HT1080 (cell line): ENCODE measurements around the gene SZT2. TPM values are rescaled to one million over a fixed set of nuclear protein-coding genes. Genes with fewer than 3 reads are reported as not detected.
"Not testable (repeated sequence)": the region's sequence is repeated elsewhere in the genome, so short reads cannot be mapped to it uniquely, and the experiment has no call there.

Source experiments
- DNase-seq: peaks from one replicate; pipeline ENCODE4 v3.0.0-alpha.2; 2015; ENCODE audit warnings: low read depth
- small RNA-seq: library from RNA; depleted of rRNA; stranded (forward); fragments of <200 nt; gene quantifications from one replicate; pipeline ENCODE3, GENCODE V24; 2014
- total RNA-seq: library from RNA; depleted of rRNA; stranded (reverse); fragments of >200 nt; shearing (Covaris generic); gene quantifications from 2 replicates; pipeline ENCODE4 v1.2.3, GENCODE V29; 2014; rRNA removed

Gene SZT2
- total RNA-seq, 1 experiment from 2014 or later = 11.7 TPM

DNA sequence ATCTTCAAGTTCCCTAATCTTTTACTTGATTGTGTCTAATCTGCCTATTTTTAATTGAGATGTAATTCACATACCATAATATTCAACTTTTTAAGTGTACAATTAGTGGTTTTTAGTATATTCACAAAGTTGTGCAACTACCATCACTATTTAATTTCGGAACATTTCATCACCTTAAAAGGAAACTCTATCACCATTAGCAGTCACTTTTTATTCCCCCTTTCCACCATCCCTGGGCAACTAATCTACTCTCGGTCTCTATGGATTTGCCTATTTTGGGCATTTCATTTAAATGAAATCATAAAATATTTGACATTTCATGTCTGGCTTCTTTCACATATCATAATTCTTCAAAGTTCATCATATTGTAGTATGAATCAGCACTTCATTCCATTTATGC is 94.7 kb downstream of the SZT2 start:
- no peak for DNase-seq

DNA sequence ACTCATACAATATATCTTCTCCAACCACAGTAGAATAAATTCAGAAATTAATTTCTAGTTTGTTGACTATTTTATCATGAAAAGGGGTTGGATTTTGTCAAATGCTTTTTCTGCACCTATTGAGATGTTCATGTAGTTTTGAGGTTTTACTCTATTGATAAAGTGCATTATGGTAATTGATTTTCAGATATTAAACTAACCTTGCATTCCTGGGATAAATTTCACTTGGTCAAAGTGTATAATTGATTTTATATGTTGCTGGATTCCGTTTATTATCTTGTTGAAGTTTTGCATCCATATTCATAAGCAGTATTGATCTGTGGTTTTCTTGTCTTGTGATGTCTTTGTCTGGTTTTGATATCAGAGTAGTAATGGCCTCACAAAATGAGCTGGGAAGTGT is 98.5 kb downstream of the SZT2 start:
- DNase-seq = no peak

DNA sequence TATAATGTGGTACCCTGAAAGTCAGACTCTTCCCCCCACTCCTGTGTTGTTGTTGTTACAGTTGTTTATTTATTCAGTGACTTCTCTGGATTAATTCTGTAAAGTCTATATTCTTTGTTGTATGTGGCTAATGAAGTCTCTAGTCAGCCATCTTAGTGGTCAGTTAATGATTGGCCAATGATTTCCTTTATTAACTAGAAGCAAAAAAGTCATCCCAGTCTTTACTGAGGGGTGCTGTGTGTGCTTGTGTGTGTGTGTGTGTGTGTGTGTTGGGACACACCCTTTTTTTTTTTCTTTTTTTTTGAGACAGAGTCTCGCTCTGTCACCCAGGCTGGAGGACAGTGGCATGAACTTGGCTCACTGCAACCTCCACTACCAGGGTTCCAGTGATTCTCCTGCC is 101.4 kb downstream of the SZT2 start:
- no peak for DNase-seq

DNA sequence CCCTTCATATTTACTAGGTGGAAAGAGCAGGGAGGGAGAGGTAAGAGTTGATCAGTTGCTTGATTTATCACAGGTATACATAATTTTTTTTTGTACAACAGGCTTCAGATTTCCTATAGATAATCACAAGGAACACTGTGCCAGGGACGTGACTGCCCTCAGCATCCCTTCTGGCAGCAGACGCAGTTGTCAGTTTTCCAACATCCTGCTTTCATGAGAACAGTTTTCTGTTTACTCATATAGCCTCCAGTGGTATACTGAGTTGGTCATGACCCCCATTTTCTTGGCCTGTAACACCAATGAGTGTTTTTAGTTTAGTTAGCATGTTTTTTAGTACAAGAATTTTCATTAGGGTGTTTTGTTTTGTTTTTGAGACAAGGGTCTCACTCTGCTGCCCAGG is 103.1 kb downstream of the SZT2 start:
- no peak for DNase-seq

DNA sequence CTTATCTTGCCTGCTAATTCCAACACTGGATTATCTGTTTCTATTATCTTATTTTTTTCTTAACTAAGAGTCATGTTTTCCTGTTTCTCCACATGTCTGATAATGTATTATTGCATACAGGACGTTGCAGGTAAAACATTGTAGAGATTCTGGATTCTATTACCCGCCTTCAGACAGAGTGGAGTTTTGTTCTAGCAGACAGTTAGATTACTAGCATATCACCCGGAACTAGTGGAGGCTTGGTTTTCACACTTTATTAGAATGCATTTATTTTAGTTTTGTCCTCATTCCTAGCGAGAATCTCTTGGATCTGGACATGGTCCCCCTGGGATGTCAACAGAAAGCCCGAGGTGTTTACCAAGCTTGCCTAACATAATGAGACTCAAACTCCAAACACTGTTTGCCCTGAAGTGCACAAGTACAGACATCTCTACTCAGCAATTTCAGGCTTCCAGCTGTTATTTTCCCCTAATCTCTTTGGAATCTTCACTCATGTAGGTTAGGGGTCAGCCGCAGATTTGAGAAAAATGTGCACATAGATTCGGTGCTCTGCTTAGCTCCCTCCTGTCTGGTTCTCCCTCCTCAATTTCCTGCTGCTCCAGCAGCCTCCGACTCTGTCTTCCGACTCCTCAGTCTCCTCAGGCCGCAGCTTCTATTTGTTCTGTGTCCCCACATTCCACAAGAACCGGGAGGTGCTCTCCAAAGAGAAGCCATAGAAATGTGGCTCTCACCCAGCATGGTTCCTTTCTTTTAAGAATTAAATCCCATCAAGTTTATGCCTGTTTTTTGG is 104.2 kb downstream of the SZT2 start:
- no peak for DNase-seq

DNA sequence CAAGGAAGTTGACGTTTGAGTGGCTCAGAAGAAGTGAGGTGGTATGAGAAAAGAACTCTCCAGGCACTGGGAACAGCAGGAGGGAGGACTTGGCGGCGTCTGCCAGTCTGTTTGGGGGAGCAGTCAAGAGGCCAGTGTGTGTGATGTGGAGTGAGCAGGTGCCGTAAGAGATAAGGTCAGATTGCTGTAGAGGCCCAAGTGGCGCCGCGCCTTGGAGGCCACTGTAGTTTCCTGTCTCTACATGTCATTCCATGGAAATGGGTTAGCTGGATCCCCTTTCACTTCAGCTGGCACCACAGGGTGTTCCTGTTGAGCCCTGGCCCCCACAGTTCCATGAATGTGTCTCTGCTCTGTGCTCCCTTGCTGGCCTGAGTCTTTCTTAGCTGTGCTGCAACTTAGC is 105.5 kb downstream of the SZT2 start:
- no peak for DNase-seq

DNA sequence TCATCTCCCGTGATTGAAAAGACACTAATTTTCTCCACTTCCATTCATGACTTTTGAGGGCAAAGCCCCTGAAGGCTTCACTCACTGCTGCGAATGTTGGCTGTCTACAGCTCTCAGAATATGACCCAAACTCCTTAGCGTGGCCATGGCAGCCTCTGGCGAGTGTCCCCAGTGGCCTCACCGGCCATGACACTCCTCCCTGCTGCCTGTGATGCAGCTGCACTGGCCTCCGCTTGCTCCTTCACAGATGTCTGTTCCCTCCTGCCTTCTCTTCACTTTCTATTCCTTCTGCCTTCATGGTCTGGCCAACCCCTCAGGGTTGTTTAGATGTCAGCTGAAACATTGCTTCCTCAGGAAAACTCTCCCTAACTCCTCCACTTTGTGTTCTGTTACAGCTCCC is 110.2 kb downstream of the SZT2 start:
- no peak for DNase-seq

DNA sequence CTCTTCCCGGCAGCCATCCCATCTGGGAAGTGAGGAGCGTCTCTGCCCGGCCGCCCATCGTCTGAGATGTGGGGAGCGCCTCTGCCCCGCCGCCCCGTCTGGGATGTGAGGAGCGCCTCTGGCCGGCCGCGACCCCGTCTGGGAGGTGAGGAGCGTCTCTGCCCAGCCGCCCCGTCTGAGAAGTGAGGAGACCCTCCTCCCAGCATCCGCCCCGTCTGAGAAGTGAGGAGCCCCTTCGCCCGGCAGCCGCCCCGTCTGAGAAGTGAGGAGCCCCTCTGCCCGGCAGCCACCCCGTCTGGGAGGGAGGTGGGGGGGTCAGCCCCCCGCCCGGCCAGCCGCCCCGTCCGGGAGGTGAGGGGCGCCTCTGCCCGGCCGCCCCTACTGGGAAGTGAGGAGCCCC is 112.1 kb downstream of the SZT2 start:
- not testable (repeated sequence) for DNase-seq

DNA sequence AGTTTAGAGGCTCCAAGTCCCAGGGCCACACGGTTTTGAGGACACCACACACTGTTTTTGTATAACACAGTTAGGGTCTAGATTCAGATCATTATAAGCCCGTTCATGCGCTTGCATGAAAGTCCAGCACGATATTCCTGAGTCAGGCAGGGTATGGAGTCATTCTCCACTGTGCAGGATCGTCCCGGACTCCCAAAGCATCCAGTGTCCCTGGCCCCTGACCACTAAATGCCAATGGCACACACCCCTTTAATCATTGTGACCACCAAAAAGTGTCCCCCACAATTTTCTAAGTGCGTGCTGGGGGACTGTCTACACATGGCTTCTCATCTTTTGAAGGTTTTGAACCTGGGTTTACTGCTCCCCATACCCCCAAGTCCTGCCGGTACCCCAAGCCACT is 113.8 kb downstream of the SZT2 start:
- DNase-seq = no peak

Small RNA genes within 50 kb of the gene (small RNA-seq; reads per million reads assigned to genes)
- not detected for gene MIR6735

Other genes with a start within 250 kb of the SZT2 start
- 400 and 422 TPM in 2 replicates for gene EBNA1BP2, start 217.6 kb upstream of the SZT2 start, total RNA-seq
- gene CFAP57, start 217.6 kb upstream of the SZT2 start, total RNA-seq = 0.33 and 0.50 TPM in 2 replicates
- not detected in 2 replicates for gene TMEM125, start 119.9 kb upstream of the SZT2 start, total RNA-seq
- not detected in 2 replicates for gene C1orf210, start 104.3 kb upstream of the SZT2 start, total RNA-seq
- 135 and 139 TPM in 2 replicates for gene TIE1, start 88.9 kb upstream of the SZT2 start, total RNA-seq
- gene MPL, start 52.1 kb upstream of the SZT2 start, total RNA-seq = not detected in 2 replicates
- 564 and 669 TPM in 2 replicates for gene CDC20, start 30.9 kb upstream of the SZT2 start, total RNA-seq
- gene ELOVL1, start 21.9 kb upstream of the SZT2 start, total RNA-seq = 163 and 212 TPM in 2 replicates
- 61.9 and 73.9 TPM in 2 replicates for gene MED8, start 99 bp upstream of the SZT2 start, total RNA-seq
- gene HYI, start 64.0 kb downstream of the SZT2 start, total RNA-seq = 42.1 and 50.9 TPM in 2 replicates
- 39.0 and 41.7 TPM in 2 replicates for gene PTPRF, start 141.0 kb downstream of the SZT2 start, total RNA-seq